Amniotic stem cell (primary cell): ENCODE data around the gene MEI4.
"Not testable (repeated sequence)": the region's sequence is repeated elsewhere in the genome, so short reads cannot be mapped to it uniquely, and the experiment has no call there.

ENCODE experiments used
- DNase-seq: peaks from one replicate; lab custom pipeline; 2025; lab: John Stamatoyannopoulos, UW

The MEI4 gene, protein sequence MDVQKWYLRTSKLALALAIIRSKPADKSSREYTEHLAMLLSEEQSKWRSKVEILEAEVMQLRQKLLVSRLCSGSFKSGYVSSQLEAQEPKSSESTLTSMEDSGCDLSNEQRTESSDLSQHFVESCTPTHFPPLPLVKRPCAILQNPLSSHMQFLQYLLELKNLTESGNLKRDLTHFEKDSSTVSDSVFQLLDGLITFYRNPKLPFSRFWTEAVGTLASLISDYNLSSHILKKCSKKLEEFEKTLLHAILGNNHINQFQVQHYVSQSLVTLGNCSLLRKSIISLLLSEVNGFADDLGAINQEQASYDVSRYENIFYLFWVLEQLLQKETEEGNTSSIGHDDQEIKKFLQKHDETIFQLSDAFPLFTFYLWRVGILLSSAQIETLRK

GRCh38 chr6:77652739-77653138 lies at the start of gene MEI4:
TSS of gene MEI4 (plus strand) at chr6:77653039. CDS start at chr6:77690672, 37,633 bp downstream.
- DNase-seq = no peak

DNA sequence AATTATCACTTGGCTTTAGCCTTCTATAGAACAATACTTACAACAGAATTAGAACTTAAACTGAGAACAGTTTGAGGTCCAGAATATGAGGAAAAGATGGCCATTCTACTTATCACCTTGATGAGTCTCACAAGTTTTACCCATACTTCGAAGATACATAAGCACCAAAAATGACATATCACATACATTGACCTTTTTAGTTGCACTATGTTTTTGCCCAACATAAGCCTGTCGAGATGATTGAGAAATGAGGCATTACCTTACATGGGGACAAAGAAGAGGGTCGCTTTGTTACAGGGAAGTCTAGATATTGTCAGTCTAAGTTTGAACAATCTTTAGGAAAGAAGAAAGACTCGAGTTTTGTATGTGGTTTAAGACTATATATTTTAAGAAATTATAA lies 48.4 kb upstream of the MEI4 start:
- DNase-seq = no peak

GRCh38 chr6:77607004-77607403 lies 45.8 kb upstream of the MEI4 start:
- no peak for DNase-seq

DNA sequence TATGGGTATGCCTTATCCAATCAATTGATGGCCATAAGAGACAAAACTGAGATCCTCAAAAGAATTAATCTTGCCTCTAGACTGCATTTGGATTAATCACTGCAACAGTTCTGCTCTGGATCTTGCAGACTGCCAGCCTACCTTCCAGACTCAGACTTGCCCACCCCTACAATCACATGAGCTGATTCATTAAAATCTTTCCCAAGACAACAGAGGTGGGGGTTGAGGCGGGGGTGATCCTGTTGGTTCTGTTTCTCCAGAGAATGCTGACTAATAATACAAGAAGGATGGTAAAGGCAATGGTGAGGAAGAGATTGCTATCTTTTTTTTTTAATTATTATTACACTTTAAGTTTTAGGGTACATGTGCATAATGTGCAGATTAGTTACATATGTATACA lies 43.7 kb upstream of the MEI4 start:
- no peak for DNase-seq

GRCh38 chr6:77619114-77619513 lies 33.7 kb upstream of the MEI4 start:
- DNase-seq = no peak

DNA sequence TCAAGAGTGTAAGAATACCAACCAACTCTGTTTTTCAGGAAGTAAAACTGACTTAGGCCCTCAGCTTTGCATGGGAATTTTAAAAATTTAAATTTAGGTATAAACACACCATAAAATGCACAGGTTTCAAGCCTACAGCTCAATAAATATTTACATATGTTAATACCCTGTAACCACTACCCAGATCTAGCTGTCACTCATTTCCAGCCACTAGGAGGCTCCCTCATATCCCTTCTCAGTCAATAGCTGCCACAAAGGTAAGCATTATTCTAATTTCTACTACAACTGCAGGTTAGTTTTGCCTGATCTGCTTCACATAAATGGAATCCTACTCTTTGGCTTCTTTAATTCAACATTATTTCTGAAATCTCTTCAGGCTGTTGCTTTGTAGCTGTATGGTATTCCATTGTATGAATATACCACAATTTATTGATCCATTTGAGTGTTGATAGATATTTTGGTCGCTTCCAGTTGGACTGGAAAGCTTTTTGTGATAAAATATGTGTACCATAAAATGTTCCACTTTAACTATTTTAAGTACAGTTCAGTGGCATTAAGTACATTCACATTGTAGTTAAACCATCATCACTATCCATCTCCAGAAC lies 32.5 kb upstream of the MEI4 start:
- DNase-seq = no peak

GRCh38 chr6:77624515-77624914 lies 28.3 kb upstream of the MEI4 start:
- no peak for DNase-seq

DNA sequence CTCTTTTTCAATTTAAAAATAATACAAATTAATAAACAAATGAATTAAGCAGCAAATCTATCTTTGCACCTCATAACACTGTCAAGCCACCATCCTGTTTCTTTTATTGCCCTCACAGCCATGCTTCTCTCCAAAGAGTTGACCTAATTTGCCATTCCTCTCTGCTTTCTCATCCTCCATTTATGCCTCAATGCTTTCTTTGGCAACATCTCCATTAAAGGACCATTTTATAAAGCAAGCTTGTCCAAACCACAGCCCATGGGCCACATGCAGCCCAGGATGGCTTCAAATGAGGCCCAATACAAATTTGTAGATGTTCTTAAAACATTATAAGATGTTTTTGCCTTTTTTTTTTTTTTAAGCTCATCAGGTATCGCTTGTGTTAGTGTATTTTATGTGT lies 26.4 kb upstream of the MEI4 start:
- DNase-seq = no peak

DNA sequence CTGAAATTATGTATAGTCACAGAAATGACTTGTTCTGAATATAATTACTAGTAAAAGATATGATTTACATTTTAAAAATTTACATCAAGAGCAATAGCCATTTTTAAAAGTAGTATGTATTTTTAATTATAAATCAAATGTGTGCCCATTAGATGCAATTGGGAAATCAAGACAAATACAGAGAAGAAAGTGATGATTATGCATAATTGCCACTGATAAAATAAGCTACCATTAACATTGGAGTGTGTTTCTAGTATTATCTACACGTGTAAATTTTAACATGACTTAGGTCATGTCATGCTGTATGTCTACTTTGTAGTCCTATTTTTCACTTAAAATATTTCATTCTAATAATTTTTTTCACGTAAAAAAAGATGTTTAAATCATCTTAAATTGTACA lies 22.8 kb upstream of the MEI4 start:
- DNase-seq = no peak

- DNase-seq = no peak
Measured at GRCh38 chr6:77633471-77633870, 19.4 kb upstream of the MEI4 start.

DNA sequence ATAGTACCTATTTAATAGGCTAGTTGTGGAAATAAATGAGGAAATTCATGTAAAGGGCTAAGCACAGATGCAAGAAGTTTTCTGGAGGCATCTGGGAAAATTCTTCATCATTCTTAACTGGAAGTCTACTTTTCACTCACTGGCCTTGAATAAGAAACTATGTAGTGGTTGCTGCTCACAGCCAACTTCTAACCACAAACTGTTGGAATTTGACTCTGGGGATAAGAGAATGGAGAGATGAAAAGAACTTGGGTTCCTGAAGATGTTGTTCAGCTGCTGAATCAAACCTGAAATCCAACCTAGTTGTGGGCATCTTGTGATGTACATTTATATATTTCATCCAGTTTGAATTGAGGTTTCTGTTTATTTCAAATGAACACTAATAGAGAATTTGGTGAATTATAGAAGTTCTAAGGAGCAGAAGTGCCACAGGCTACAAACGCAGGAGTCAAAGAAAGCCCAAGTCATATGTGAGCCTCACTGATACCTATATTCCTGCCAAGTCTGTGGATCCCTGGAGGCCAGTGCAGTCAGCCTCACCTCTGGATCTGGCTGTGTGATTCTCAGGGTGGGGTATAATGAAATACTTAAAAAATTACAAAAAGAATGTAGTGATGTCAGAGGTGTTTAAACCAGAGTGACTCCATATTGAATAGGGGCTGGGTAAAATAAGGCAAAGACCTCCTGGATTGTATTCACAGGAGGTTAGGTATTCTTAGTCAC lies 18.7 kb upstream of the MEI4 start:
- no peak for DNase-seq

DNA sequence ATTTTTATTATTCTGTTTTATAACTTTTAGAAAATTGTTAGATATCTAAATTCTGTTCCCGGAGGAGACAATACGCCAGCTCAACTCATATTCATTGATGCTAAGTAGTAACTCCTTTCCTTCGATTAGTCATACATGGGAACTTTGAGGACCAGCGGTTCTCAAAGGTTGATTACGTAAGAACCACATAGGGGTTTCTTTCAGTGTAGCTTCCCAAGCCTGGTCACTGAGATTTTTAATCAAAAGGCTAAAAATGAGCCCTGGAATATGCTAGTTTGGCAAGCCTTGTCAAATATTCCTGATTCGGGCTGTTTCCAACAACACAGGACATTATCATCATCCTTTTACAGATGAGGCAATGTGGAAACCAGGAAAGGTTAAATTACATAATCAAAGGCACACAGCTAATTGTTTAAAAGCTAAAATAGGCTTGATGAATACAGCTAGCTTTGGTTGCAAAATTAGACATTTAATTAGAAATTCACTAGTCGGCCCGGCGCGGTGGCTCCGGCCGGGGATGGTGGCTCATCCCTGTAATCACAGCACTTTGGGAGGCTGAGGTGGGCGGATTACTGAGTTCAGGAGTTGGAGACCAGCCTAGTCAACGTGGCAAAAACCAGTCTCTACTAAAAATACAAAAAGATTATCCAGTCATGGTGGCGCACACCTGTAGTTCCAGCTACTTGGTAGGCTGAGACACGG lies 14.6 kb upstream of the MEI4 start:
- no peak for DNase-seq

DNA sequence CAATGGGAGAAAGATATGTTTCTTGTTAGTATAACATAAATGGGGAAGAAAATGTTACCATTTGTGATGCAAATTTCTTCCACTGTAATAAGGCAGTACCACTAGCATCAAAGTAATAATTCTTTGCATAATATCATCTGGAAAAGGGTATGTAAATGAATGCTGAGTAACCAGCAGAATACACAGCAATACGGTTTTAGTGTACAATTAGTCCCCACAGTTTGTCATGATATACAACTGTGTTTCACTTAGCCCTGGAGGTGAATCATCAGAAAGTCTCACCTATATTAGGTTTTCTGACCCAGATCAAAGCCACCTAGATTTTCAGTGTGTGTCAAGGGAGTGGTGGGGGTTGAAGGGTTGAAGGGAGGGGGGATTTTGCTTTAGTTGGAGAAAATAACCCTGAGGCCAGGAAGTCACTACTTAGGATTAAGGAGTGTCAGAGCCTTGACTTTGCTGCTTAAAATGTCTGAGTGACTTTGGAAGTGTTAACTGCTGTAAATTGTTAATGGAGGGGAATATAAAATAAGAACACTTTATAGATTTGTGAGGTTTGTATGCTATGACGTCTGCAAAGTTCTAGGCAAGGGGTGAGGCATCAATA lies 8.6 kb upstream of the MEI4 start:
- no peak for DNase-seq

DNA sequence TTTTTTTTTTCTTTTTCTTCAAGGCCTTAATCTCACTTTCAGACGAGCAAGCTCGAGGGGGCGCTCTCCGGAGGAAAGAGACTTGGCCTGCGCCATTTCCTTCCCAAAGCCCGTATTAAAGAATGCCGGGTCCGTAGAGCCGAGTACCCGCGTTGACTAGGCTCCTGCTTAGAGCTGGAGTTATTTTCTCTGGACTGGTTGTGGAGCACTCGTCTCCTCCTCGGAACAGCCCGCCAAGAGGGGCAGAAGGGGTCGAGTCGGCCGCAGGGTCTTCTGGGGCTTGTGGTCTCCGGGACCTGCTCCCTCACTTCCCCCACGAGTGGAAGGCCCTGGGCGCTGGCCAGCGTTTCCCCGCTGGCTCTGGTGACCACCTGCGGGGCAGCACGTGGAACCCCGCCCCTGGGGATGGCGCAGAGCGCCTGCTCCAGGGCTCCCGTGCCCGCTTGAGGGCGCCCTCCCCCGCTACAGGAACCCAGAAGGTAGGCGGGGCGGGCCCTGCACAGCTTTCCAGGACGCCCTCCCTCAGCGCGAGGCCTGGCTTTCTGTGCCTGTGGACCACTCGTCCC lies 2.7 kb upstream of the MEI4 start:
- DNase-seq = no peak

DNA sequence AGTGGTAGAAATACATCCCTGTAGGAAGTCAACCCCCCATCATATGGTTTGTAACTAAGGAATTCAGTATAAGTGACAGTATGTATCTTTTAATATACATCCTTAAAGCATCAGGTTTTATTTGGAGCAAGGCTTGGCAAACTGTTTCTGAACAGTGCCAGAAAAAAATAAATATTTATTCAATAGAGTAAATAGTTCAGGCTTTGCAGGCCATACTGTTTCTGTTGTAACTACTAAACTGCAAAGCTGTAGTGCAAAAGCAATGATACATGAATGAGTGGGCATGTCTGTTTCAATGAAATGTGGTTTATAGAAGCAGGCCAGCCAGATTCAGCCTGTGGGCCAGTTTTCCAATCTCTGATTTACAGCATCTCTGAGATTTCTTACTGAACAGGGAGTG lies 977 bp downstream of the MEI4 start:
- DNase-seq = no peak

DNA sequence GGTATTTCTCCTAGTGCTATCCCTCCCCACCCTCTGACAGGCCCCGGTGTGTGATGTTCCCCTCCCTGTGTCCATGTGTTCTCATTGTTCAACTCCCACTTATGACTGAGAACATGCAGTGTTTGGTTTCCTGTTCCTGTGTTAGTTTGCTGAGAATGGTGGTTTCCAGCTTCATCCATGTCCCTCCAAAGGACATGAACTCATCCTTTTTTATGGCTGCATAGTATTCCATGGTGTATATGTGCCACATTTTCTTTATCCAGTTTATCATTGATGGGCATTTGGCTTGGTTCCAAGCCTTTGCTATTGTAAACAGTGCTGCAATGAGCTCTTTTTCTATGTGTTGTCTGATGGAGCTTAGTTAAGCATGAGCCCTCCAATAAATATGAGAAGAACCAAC lies 2.2 kb downstream of the MEI4 start:
- not testable (repeated sequence) for DNase-seq

GRCh38 chr6:77656999-77657764 lies 4.3 kb downstream of the MEI4 start:
- no peak for DNase-seq

DNA sequence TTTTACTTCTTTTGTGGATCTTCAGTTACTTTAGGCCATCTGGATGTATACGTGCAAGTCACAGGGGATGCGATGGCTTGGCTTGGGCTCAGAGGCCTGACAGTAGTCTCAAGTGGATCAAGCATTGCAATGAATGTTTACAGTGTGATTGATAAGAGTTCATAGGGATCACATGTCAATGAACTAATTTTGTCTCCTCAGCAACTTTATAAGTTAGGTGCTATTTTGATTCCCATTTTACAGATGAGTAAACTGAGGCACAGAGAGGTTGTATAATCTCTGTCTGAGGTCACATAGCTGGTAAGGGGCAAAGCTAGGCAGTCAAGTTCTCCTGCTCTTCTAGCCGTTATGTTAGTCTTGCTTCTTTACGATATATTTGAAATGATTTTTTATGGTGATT lies 13.5 kb downstream of the MEI4 start:
- no peak for DNase-seq

- no peak for DNase-seq
Measured at GRCh38 chr6:77666846-77667245, 14.0 kb downstream of the MEI4 start.

GRCh38 chr6:77669913-77670312 lies 17.1 kb downstream of the MEI4 start:
- no peak for DNase-seq

GRCh38 chr6:77674211-77674610 lies 21.4 kb downstream of the MEI4 start:
- no peak for DNase-seq
